H9 (cell line): ENCODE measurements around the gene TTC27. TPM values are rescaled to one million over a fixed set of nuclear protein-coding genes. Genes with fewer than 3 reads are reported as not detected.

Experiments
- DNase-seq: peaks from one replicate; pipeline ENCODE4 v3.0.0-alpha.2; 2017
- H2AFZ ChIP-seq: one replicate; pipeline ENCODE4 v1.6.1; 2013; ENCODE audit warnings: mild to moderate bottlenecking, low read length, control low read depth, moderate library complexity
- H2AK5ac ChIP-seq: 2 replicates; pipeline ENCODE4 v1.6.1; 2013; ENCODE audit warnings: low read length, control low read depth, mixed read lengths; ENCODE audit not compliant: insufficient read length
- H2BK120ac ChIP-seq: one replicate; pipeline ENCODE4 v1.6.1; 2013; ENCODE audit warnings: low read depth, mild to moderate bottlenecking, low read length, control low read depth, inconsistent platforms; ENCODE audit not compliant: poor library complexity, severe bottlenecking
- H2BK12ac ChIP-seq: 2 replicates; pipeline ENCODE4 v1.6.1; 2013; ENCODE audit warnings: low read length, control low read depth, mixed read lengths, low read depth; ENCODE audit not compliant: insufficient read length
- H2BK15ac ChIP-seq: 2 replicates; pipeline ENCODE4 v1.6.1; 2013; ENCODE audit warnings: low read depth, low read length, control low read depth
- H2BK20ac ChIP-seq: one replicate; pipeline ENCODE4 v1.6.1; 2013; ENCODE audit warnings: low read depth, mild to moderate bottlenecking, low read length, control low read depth, inconsistent platforms; ENCODE audit not compliant: poor library complexity, severe bottlenecking
- H2BK5ac ChIP-seq: 2 replicates; pipeline ENCODE4 v1.6.1; 2013; ENCODE audit warnings: low read length, control low read depth, mixed read lengths; ENCODE audit not compliant: insufficient read length
- H3K14ac ChIP-seq: 2 replicates; pipeline ENCODE4 v1.6.1; 2013; ENCODE audit warnings: low read length, control low read depth; ENCODE audit not compliant: insufficient read depth
- H3K18ac ChIP-seq: 2 replicates; pipeline ENCODE4 v1.6.1; 2013; ENCODE audit warnings: low read depth, mild to moderate bottlenecking, mixed read lengths, low read length, control low read depth; ENCODE audit not compliant: insufficient read length
- H3K23ac ChIP-seq: 2 replicates; pipeline ENCODE4 v1.6.1; 2013; ENCODE audit warnings: low read length, control low read depth, mixed read lengths, low read depth; ENCODE audit not compliant: insufficient read length
- H3K23me2 ChIP-seq: 2 replicates; pipeline ENCODE4 v1.6.1; 2013; ENCODE audit warnings: low read depth, mild to moderate bottlenecking, mixed read lengths, low read length, control low read depth; ENCODE audit not compliant: insufficient read length, poor library complexity, severe bottlenecking
- H3K27ac ChIP-seq: 2 replicates; pipeline ENCODE4 v1.5.1; 2013; ENCODE audit warnings: low read length, control low read depth, mixed read lengths, low read depth; ENCODE audit not compliant: insufficient read length
- H3K27me3 ChIP-seq: 2 replicates; pipeline ENCODE4 v1.6.1; 2013; ENCODE audit warnings: low read length, control low read depth, inconsistent platforms; ENCODE audit not compliant: insufficient read depth
- H3K4ac ChIP-seq: 2 replicates; pipeline ENCODE4 v1.6.1; 2013; ENCODE audit warnings: low read depth, mild to moderate bottlenecking, control low read depth, inconsistent platforms, low read length, moderate library complexity
- H3K4me1 ChIP-seq: 2 replicates; pipeline ENCODE4 v1.6.1; 2013; ENCODE audit warnings: low read length, control low read depth, inconsistent platforms; ENCODE audit not compliant: insufficient read depth
- H3K4me2 ChIP-seq: 2 replicates; pipeline ENCODE4 v1.6.1; 2013; ENCODE audit warnings: low read length, control low read depth, mixed read lengths; ENCODE audit not compliant: insufficient read length, insufficient read depth
- H3K56ac ChIP-seq: 2 replicates; pipeline ENCODE4 v1.6.1; 2013; ENCODE audit warnings: low read depth, mild to moderate bottlenecking, mixed read lengths, low read length, control low read depth; ENCODE audit not compliant: insufficient read length
- H3K79me1 ChIP-seq: 2 replicates; pipeline ENCODE4 v1.6.1; 2013; ENCODE audit warnings: low read depth, mild to moderate bottlenecking, moderate library complexity, low read length, control low read depth, inconsistent platforms; ENCODE audit not compliant: insufficient read depth, poor library complexity, severe bottlenecking
- H3K79me2 ChIP-seq: 2 replicates; pipeline ENCODE4 v1.6.1; 2013; ENCODE audit warnings: low read length, control low read depth, inconsistent platforms; ENCODE audit not compliant: insufficient read depth
- H3K9ac ChIP-seq: 2 replicates; pipeline ENCODE4 v1.6.1; 2013; ENCODE audit warnings: low read length, control low read depth, mixed read lengths; ENCODE audit not compliant: insufficient read length; ENCODE audit errors: extremely low read depth
- H3K9me3 ChIP-seq: one replicate; pipeline ENCODE4 v1.6.1; 2013; ENCODE audit warnings: low read depth, low read length, inconsistent platforms; ENCODE audit not compliant: control insufficient read depth
- H3T11ph ChIP-seq: one replicate; pipeline ENCODE4 v1.6.1; 2013; ENCODE audit warnings: mild to moderate bottlenecking, low read length, control low read depth, inconsistent platforms
- H4K20me1 ChIP-seq: one replicate; pipeline ENCODE4 v1.6.1; 2013; ENCODE audit not compliant: control insufficient read depth, insufficient read length, insufficient read depth
- H4K5ac ChIP-seq: 2 replicates; pipeline ENCODE4 v1.6.1; 2013; ENCODE audit warnings: low read depth, mild to moderate bottlenecking, mixed read lengths, low read length, control low read depth; ENCODE audit not compliant: insufficient read length
- H4K8ac ChIP-seq: replicated peaks from 2 replicates; pipeline ENCODE4 v1.6.1; 2013; ENCODE audit warnings: low read length, control low read depth, mixed read lengths, low read depth; ENCODE audit not compliant: insufficient read length
- H4K91ac ChIP-seq: 2 replicates; pipeline ENCODE4 v1.6.1; 2013; ENCODE audit warnings: low read depth, mild to moderate bottlenecking, moderate library complexity, mixed read lengths, low read length, control low read depth; ENCODE audit not compliant: insufficient read length
- H3K27ac Mint-ChIP-seq, 3 experiments: 2 replicates in 2 of 3; 3 replicates in 1 of 3; pipeline ENCODE4 v1.8.0; 2020 to 2021; ENCODE audit warnings: mixed read lengths in 3 of 3, mild to moderate bottlenecking in 1 of 3, moderate library complexity in 1 of 3
- H3K27me3 Mint-ChIP-seq: 2 replicates; pipeline ENCODE4 v1.8.0; 2021; ENCODE audit warnings: low read depth, mild to moderate bottlenecking, moderate library complexity, mixed read lengths
- H3K36me3 Mint-ChIP-seq, 3 experiments: 2 replicates in 2 of 3; 3 replicates in 1 of 3; pipeline ENCODE4 v1.8.0; 2020 to 2021; ENCODE audit warnings: low read depth in 3 of 3, mixed read lengths in 3 of 3; ENCODE audit not compliant: insufficient read depth in 1 of 3
- H3K4me1 Mint-ChIP-seq, 2 experiments: 2 replicates each; pipeline ENCODE4 v1.8.0; 2020; ENCODE audit warnings: mixed read lengths in 2 of 2
- H3K4me3 Mint-ChIP-seq, 2 experiments: 2 replicates in 1 of 2; 3 replicates in 1 of 2; pipeline ENCODE4 v1.8.0; 2020 to 2021; ENCODE audit warnings: mild to moderate bottlenecking in 2 of 2, mixed read lengths in 2 of 2, moderate library complexity in 1 of 2
- H3K9me3 Mint-ChIP-seq, 2 experiments: 2 replicates in 1 of 2; 3 replicates in 1 of 2; pipeline ENCODE4 v1.8.0; 2020; ENCODE audit warnings: mild to moderate bottlenecking in 2 of 2, mixed read lengths in 2 of 2, moderate library complexity in 1 of 2
- CTCF ChIP-seq: fragments of 200-600 bp; sonication (generic); conservative IDR thresholded peaks from 3 replicates; pipeline ENCODE4 v1.8.0; 2021; ENCODE audit warnings: antibody characterized with exemption, mild to moderate bottlenecking
- WGBS: extraction: QIAGEN DNeasy Blood & Tissue Kit; methylation state at CpG from one replicate; pipeline ENCODE4 v1.1.7; 2013; ENCODE audit warnings: missing lambda C conversion rate, low lambda C conversion rate, mixed read lengths; ENCODE audit not compliant: insufficient read length; ENCODE audit errors: extremely low coverage; 5-methylcytosine and 5-hydroxymethylcytosine counted together
- total RNA-seq: library from RNA; stranded (reverse); gene quantifications from 2 replicates; pipeline ENCODE4 v1.2.1, GENCODE V29; 2021

Gene TTC27
- total RNA-seq, 1 experiment from 2014 or later, result 26.0 TPM

GRCh38 chr2:32617599-32618189 is 10.2 kb upstream of the TTC27 start:
- Histone ChIP-seq H3K23ac (no peak overlapping the region), H3K56ac (no peak overlapping the region), H3K23me2 (no peaks in the 10 kb centered on the region), H3K9me3 (no peaks in the 10 kb centered on the region), H3T11ph (no peak overlapping the region), H2AFZ (no peak overlapping the region), H4K5ac (no peak overlapping the region), H3K14ac (no peak overlapping the region), H3K4me1 (no peaks in the 10 kb centered on the region), H3K79me1 (no peaks in the 10 kb centered on the region), H2BK15ac (no peak overlapping the region), H3K79me2 (no peaks in the 10 kb centered on the region), H2BK20ac (no peak overlapping the region), H2BK5ac (no peak overlapping the region), H3K18ac (no peak overlapping the region), H3K4ac (no peak overlapping the region), H3K27me3 (no peaks in the 10 kb centered on the region), H2AK5ac (no peak overlapping the region), H2BK120ac (no peak overlapping the region), H3K9ac (no peak overlapping the region), H4K20me1 (no peaks in the 10 kb centered on the region), H4K91ac (no peak overlapping the region), H4K8ac (no peak overlapping the region), H3K4me2 (no peak overlapping the region), H2BK12ac (no peak overlapping the region), H3K27ac (no peak overlapping the region)
- DNase-seq, result no peak
- Mint-ChIP-seq H3K4me3 (no peak overlapping the region), H3K4me1 (no peaks in the 10 kb centered on the region), H3K27me3 (no peaks in the 10 kb centered on the region), H3K27ac (peak overlapping the region in 1 of 3 experiments; percentile 8; a peak in 2 of 7 replicates), H3K9me3 (no peaks in the 10 kb centered on the region), H3K36me3 (peaks cover 10 to 38% (median 15%) of the 10 kb centered on the region in 3 experiments; a peak in 6 of 7 replicates)
- no CpG with 5 or more reads among the region's 5 CpGs for WGBS
- TF ChIP-seq CTCF, result no peak
